ENCODE results near the gene NTN1. TPM values are rescaled to one million over a fixed set of nuclear protein-coding genes. Genes with fewer than 3 reads are reported as not detected.

The NTN1 gene
- total and polyA plus RNA-seq, 12 donors = 0.12 to 0.84 (median 0.28) TPM

- no peak for TF ChIP-seq CTCF (IDR thresholded peaks at IDR 0.05)
- TF ChIP-seq POLR2A (IDR thresholded peaks at IDR 0.05) = no peak
- Histone ChIP-seq H3K27ac (no peak overlapping the region), H3K9me3 (replicated peaks in 1 of 3) (no peaks in the 10 kb centered on the region), H3K4me1 (replicated peaks in 1 of 2) (peaks cover 20 to 25% of the 10 kb centered on the region in 2 donors), H3K4me3 (peak overlapping the region in 1 of 4 donors; percentile 76), H3K36me3 (replicated peaks in 1 of 2) (no peaks in the 10 kb centered on the region), H3K27me3 (peaks cover 60% of the 10 kb centered on the region)
- intact Hi-C loops (cut with DNase I) = no loop called here
- 3 to 4% (median 4%) methylated on average over 53 to 106 of the region's 106 CpGs; no CpG with 5 or more reads in 1 of the 4 donors for WGBS, 4 donors
- no peak for DNase-seq
Observed at GRCh38 chr17:9022573-9023391, 1.5 kb downstream of the NTN1 start.

- Histone ChIP-seq H3K27me3 (peaks cover 60% of the 10 kb centered on the region), H3K9me3 (replicated peaks in 1 of 3) (no peaks in the 10 kb centered on the region), H3K36me3 (replicated peaks in 1 of 2) (no peaks in the 10 kb centered on the region), H3K27ac (no peak overlapping the region), H3K4me1 (replicated peaks in 1 of 2) (peaks cover 20 to 25% of the 10 kb centered on the region in 2 donors), H3K4me3 (peak overlapping the region in 1 of 4 donors; percentile 76)
- 9 to 22% (median 13%) methylated on average over 22 to 49 of the region's 49 CpGs for WGBS, 4 donors
- intact Hi-C loops (cut with DNase I) = no loop called here
- DNase-seq = no peak
- TF ChIP-seq POLR2A (IDR thresholded peaks at IDR 0.05) (no peak), CTCF (IDR thresholded peaks at IDR 0.05) (no peak)
Observed at GRCh38 chr17:9023392-9024218, 2.3 kb downstream of the NTN1 start.

- peaks cover 20 to 25% of the 10 kb centered on the region in 2 donors for H3K4me1 ChIP-seq (replicated peaks in 1 of 2)
- DNase-seq = no peak
- no peak overlapping the region for H3K4me3 ChIP-seq
- WGBS, 4 donors = 54 to 58% (median 55%) methylated on average over 14 of the region's 14 CpGs
- intact Hi-C loops (cut with DNase I) = no loop called here
- no peaks in the 10 kb centered on the region for H3K9me3 ChIP-seq (replicated peaks in 1 of 3)
- H3K36me3 ChIP-seq (replicated peaks in 1 of 2) = no peaks in the 10 kb centered on the region
- TF ChIP-seq CTCF (IDR thresholded peaks at IDR 0.05) = no peak
- TF ChIP-seq POLR2A (IDR thresholded peaks at IDR 0.05) = no peak
- no peak overlapping the region for H3K27ac ChIP-seq
- H3K27me3 ChIP-seq = peaks cover 60% of the 10 kb centered on the region
Observed at GRCh38 chr17:9024497-9024896, 3.2 kb downstream of the NTN1 start.

GRCh38 chr17:9026741-9027140, 5.4 kb downstream of the NTN1 start:
- Histone ChIP-seq H3K4me3 (no peak overlapping the region), H3K36me3 (replicated peaks in 1 of 2) (no peaks in the 10 kb centered on the region), H3K9me3 (replicated peaks in 1 of 3) (no peaks in the 10 kb centered on the region), H3K4me1 (replicated peaks in 1 of 2) (peaks cover 18 to 19% of the 10 kb centered on the region in 2 donors), H3K27me3 (peaks cover 50% of the 10 kb centered on the region), H3K27ac (no peak overlapping the region)
- intact Hi-C loops (cut with DNase I) = no loop called here
- DNase-seq = no peak
- WGBS, 4 donors = 76 to 82% (median 77%) methylated on average over 8 of the region's 8 CpGs
- TF ChIP-seq CTCF (IDR thresholded peaks at IDR 0.05) = no peak
- no peak for TF ChIP-seq POLR2A (IDR thresholded peaks at IDR 0.05)

Data from adrenal gland (tissue), 12 donors.